ENCODE measurements around the gene PEX5L.
"Not testable (repeated sequence)": the region's sequence is repeated elsewhere in the genome, so short reads cannot be mapped to it uniquely, and the experiment has no call there.

Gene PEX5L

GRCh38 chr3:180036671-180037455, at the start of gene PEX5L:
PEX5L (minus strand) TSS chr3:180036937; CDS start chr3:180036599, 338 bp downstream.
- DNase-seq (ENCODE audit: low read depth in 3 of 3) = peak in 1 of 3 experiments; percentile 25

GRCh38 chr3:180085122-180085710, 48.5 kb upstream of the PEX5L start:
- DNase-seq (ENCODE audit: low read depth in 3 of 3) = no peak

- no peak for DNase-seq (ENCODE audit: low read depth in 3 of 3)
Observed at GRCh38 chr3:180082699-180083098, 46.0 kb upstream of the PEX5L start.

- no peak for DNase-seq (ENCODE audit: low read depth in 3 of 3)
Observed at GRCh38 chr3:180078592-180078991, 41.9 kb upstream of the PEX5L start.

- no peak for DNase-seq (ENCODE audit: low read depth in 3 of 3)
Observed at GRCh38 chr3:180073561-180073960, 36.8 kb upstream of the PEX5L start.

- DNase-seq (ENCODE audit: low read depth in 3 of 3) = no peak
Observed at GRCh38 chr3:180072786-180073185, 36.0 kb upstream of the PEX5L start.

- no peak for DNase-seq (ENCODE audit: low read depth in 3 of 3)
Observed at GRCh38 chr3:180070925-180071324, 34.2 kb upstream of the PEX5L start.

- DNase-seq (ENCODE audit: low read depth in 3 of 3) = no peak
Observed at GRCh38 chr3:180068023-180068422, 31.3 kb upstream of the PEX5L start.

GRCh38 chr3:180066598-180066997, 29.9 kb upstream of the PEX5L start:
- no peak for DNase-seq (ENCODE audit: low read depth in 3 of 3)

GRCh38 chr3:180063783-180064182, 27.0 kb upstream of the PEX5L start:
- no peak for DNase-seq (ENCODE audit: low read depth in 3 of 3)

- no peak for DNase-seq (ENCODE audit: low read depth in 3 of 3)
Observed at GRCh38 chr3:180062771-180063170, 26.0 kb upstream of the PEX5L start.

- no peak for DNase-seq (ENCODE audit: low read depth in 3 of 3)
Observed at GRCh38 chr3:180059356-180059755, 22.6 kb upstream of the PEX5L start.

- DNase-seq (ENCODE audit: low read depth in 3 of 3) = no peak
Observed at GRCh38 chr3:180058238-180058637, 21.5 kb upstream of the PEX5L start.

GRCh38 chr3:180055656-180056055, 18.9 kb upstream of the PEX5L start:
- not testable (repeated sequence) for DNase-seq (ENCODE audit: low read depth in 3 of 3)

- no peak for DNase-seq (ENCODE audit: low read depth in 3 of 3)
Observed at GRCh38 chr3:180049391-180049790, 12.7 kb upstream of the PEX5L start.

- DNase-seq (ENCODE audit: low read depth in 3 of 3) = no peak
Observed at GRCh38 chr3:180048840-180049239, 12.1 kb upstream of the PEX5L start.

- no peak for DNase-seq (ENCODE audit: low read depth in 3 of 3)
Observed at GRCh38 chr3:180048103-180048502, 11.4 kb upstream of the PEX5L start.

GRCh38 chr3:180040966-180041365, 4.2 kb upstream of the PEX5L start:
- DNase-seq (ENCODE audit: low read depth in 3 of 3) = no peak

GRCh38 chr3:180036092-180036670, 556 bp downstream of the PEX5L start:
- DNase-seq (ENCODE audit: low read depth in 3 of 3) = no peak

- DNase-seq (ENCODE audit: low read depth in 3 of 3) = no peak
Observed at GRCh38 chr3:180026997-180027396, 9.7 kb downstream of the PEX5L start.

GRCh38 chr3:180018543-180018942, 18.2 kb downstream of the PEX5L start:
- DNase-seq (ENCODE audit: low read depth in 3 of 3) = no peak

GRCh38 chr3:180017846-180018245, 18.9 kb downstream of the PEX5L start:
- no peak for DNase-seq (ENCODE audit: low read depth in 3 of 3)

GRCh38 chr3:180011927-180012326, 24.8 kb downstream of the PEX5L start:
- no peak for DNase-seq (ENCODE audit: low read depth in 3 of 3)
